Measurements from ENCODE around the gene P3H4.
A peak's percentile ranks its signal among the peaks of the same experiment; 100 is the strongest.

P3H4 gene

GRCh38 chr17:41806685-41807445 is 4.9 kb downstream of the P3H4 start:
- TF ChIP-seq CTCF (IDR thresholded peaks at IDR 0.05; ENCODE audit: borderline replicate concordance, control extremely low read depth, extremely low read depth, insufficient read depth, missing control alignments) = no peak
- in situ Hi-C loops (cut with MboI; ENCODE audit: low sequenced_read_pairs, unreplicated experiment) = loop anchor here (10.0 kb wide), 1 partner anchor 72 kb away; the partner anchor contains the start of gene HAP1
- DNase-seq (ENCODE audit: low spot score) = no peak

- in situ Hi-C loops (cut with MboI; ENCODE audit: low sequenced_read_pairs, unreplicated experiment) = loop anchor here (10.0 kb wide), 1 partner anchor 69 kb away; the partner anchor contains the start of gene HAP1
- TF ChIP-seq CTCF (IDR thresholded peaks at IDR 0.05; ENCODE audit: borderline replicate concordance, control extremely low read depth, extremely low read depth, insufficient read depth, missing control alignments) = no peak
- DNase-seq (ENCODE audit: low spot score) = no peak
These were observed 8.4 kb downstream of the P3H4 start for GRCh38 chr17:41803049-41804020.

GRCh38 chr17:41801374-41802271 is 10.1 kb downstream of the P3H4 start:
- peak; percentile 95 for TF ChIP-seq CTCF (IDR thresholded peaks at IDR 0.05; ENCODE audit: borderline replicate concordance, control extremely low read depth, extremely low read depth, insufficient read depth, missing control alignments)
- in situ Hi-C loops (cut with MboI; ENCODE audit: low sequenced_read_pairs, unreplicated experiment) = loop anchor here (10.0 kb wide), 1 partner anchor 67 kb away; the partner anchor contains the start of gene HAP1
- peak; percentile 89 for DNase-seq (ENCODE audit: low spot score)

- in situ Hi-C loops (cut with MboI; ENCODE audit: low sequenced_read_pairs, unreplicated experiment) = loop anchor here (10.0 kb wide), 1 partner anchor 66 kb away; the partner anchor contains the start of gene HAP1
- no peak for DNase-seq (ENCODE audit: low spot score)
- TF ChIP-seq CTCF (IDR thresholded peaks at IDR 0.05; ENCODE audit: borderline replicate concordance, control extremely low read depth, extremely low read depth, insufficient read depth, missing control alignments) = no peak
These were observed 11.0 kb downstream of the P3H4 start for GRCh38 chr17:41800601-41801373.

- DNase-seq (ENCODE audit: low spot score) = no peak
- in situ Hi-C loops (cut with MboI; ENCODE audit: low sequenced_read_pairs, unreplicated experiment) = no loop called here
- TF ChIP-seq CTCF (IDR thresholded peaks at IDR 0.05; ENCODE audit: borderline replicate concordance, control extremely low read depth, extremely low read depth, insufficient read depth, missing control alignments) = no peak
These were observed 12.4 kb downstream of the P3H4 start for GRCh38 chr17:41799366-41799765.

All from GM13976 (cell line).